Kidney epithelial cell (primary cell): ENCODE results near the gene OXLD1. TPM values are rescaled to one million over a fixed set of nuclear protein-coding genes. Genes with fewer than 3 reads are reported as not detected.

ENCODE experiments used
- DNase-seq: peaks from one replicate; pipeline ENCODE4 v3.0.0-alpha.2; 2010; ENCODE audit warnings: low read depth
- H3K27me3 ChIP-seq: 2 replicates; pipeline ENCODE4 v1.6.0; 2011; ENCODE audit warnings: low read length; ENCODE audit not compliant: control insufficient read depth, insufficient read depth
- H3K36me3 ChIP-seq: 2 replicates; pipeline ENCODE4 v1.5.1; 2011; ENCODE audit warnings: low read length; ENCODE audit not compliant: control insufficient read depth, insufficient read depth
- H3K4me3 ChIP-seq: 2 replicates; pipeline ENCODE4 v1.5.1; 2011; ENCODE audit warnings: low read depth, mild to moderate bottlenecking, control low read depth, low read length
- CTCF ChIP-seq: IDR thresholded peaks from 2 replicates; pipeline ENCODE4 v1.5.1; 2011; ENCODE audit warnings: mild to moderate bottlenecking, moderate library complexity, low read length, control low read depth, inconsistent platforms; ENCODE audit not compliant: insufficient read depth, poor library complexity, severe bottlenecking
- total RNA-seq: library from RNA; depleted of rRNA; stranded (reverse); fragments of >200 nt; gene quantifications from 2 replicates; pipeline ENCODE4 v1.2.3, GENCODE V29; 2015

OXLD1 gene
- total RNA-seq, 1 donor from 2014 or later = 41.7 TPM

DNA sequence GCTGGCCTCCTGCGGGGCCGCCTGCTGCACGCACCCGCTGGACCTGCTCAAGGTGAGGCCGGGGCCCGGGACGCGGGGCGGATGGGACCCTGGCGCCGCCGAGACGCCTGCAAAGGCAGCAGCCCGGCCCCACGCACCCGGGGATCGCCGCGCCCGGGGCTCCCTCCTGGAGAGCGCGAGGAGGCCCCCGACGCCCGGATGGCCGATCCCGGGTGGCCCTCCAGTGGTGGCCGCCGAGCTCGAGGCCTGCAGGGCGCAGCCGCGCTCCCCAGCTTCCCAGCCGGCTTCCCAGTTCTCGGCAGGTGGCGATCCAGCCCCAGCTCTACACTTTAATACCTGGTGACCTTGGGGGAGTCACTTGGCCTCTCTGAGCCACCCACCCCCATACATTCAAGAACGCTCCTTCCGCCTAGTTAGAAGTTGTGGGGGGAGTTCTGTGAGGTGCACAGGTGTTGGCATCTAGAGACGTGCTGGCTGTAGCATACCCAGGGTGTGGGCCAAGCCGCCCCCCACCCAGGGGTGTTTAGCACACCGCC is 46.1 kb upstream of the OXLD1 start:
- H3K4me3 ChIP-seq = peak overlapping the region; percentile 56
- no peak for DNase-seq
- peaks cover 1% of the 10 kb centered on the region for H3K36me3 ChIP-seq
- H3K27me3 ChIP-seq = no peaks in the 10 kb centered on the region
- peak; percentile 14 for TF ChIP-seq CTCF

DNA sequence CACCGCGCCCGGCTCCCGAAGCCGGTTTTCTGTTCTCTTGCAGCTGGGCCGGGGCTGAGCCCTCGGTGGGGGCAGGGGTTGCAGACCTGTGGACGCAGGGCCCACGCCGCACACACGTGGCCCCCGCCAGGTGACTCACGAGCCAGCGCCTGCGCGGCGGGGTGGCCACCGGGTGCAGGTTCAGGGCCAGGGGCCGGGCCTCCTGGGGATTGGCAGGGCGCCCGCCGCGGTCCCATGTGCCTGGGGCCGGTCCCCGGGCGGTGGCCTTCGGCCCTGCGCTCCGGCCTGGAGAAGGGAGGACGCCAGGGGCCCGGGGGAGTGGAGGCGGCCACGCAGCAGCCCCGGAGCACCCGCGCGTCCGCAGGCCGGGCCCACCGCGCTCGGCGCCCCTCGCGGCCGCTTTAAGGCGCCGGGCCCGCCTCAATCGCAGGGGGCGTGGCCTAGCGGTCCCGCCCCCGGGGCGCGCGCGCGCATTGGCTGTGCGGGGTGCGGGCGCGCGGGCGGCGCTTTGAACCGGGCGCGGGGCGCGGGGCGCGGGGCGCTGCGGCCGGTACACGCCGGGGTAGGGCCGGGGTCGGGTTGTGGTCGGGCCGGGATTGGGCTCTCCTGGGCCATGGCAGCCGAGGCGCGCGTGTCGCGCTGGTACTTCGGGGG is 45.5 kb upstream of the OXLD1 start, which contains the start of gene SLC25A10:
Gene SLC25A10, plus strand, starts transcription at position 471 of the 654 bp plus-strand sequence. Its CDS starts 143 bp downstream, at position 614.
- Histone ChIP-seq H3K27me3 (no peaks in the 10 kb centered on the region), H3K36me3 (no peaks in the 10 kb centered on the region), H3K4me3 (peak within 1 kb of the TSS; percentile 56)
- TF ChIP-seq CTCF = no peak
- peak; percentile 45 for DNase-seq

DNA sequence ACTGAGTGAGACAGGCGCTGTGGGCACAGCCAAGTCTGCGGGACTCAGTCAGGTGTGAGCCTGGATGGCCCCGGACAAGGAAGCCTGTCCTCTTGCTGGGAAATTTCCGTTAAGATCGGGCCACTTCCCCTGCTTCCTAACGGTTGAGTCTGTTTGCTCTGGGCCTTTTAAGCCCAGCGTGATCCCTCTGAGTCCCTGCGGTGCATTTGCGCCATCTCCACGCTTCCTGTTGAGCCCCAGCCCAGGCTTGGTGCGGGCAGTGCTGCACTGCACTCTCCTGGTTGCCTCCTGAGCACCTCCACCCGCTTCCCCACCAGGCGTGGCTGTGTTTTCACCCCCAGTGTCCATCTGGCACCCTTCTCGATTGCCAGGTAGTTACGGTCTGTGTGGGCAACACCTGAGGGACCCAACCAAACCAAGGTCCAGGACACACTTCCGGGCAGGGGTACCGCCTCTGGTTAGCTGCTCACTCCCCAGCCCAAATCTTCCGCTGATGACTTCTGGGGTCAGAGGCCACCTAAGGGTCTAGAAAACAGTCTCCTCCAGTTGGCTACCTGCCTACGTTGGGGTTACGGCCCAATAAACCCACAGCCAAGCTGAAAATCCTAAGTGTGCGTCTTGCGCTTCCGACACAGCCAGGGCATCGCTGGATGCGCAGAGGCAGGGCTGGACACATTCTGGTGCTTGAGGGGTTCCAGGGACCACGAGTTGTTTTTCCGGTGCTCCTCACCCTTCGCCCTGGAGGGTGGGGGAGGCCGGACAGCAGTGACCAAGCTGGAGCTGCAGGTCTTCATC is 44.3 kb upstream of the OXLD1 start:
- no peaks in the 10 kb centered on the region for H3K27me3 ChIP-seq
- H3K36me3 ChIP-seq = no peaks in the 10 kb centered on the region
- no peak for DNase-seq
- no peak overlapping the region for H3K4me3 ChIP-seq
- no peak for TF ChIP-seq CTCF

- no peaks in the 10 kb centered on the region for H3K27me3 ChIP-seq
- peaks cover 1% of the 10 kb centered on the region for H3K36me3 ChIP-seq
- no peak for TF ChIP-seq CTCF
- no peak overlapping the region for H3K4me3 ChIP-seq
- no peak for DNase-seq
These were observed 42.4 kb upstream of the OXLD1 start for GRCh38 chr17:81708739-81709185.

- no peak for TF ChIP-seq CTCF
- no peak overlapping the region for H3K4me3 ChIP-seq
- H3K27me3 ChIP-seq = no peaks in the 10 kb centered on the region
- H3K36me3 ChIP-seq = peaks cover 1% of the 10 kb centered on the region
- no peak for DNase-seq
These were observed 41.6 kb upstream of the OXLD1 start for GRCh38 chr17:81707725-81708646.
